HG02870 (cell line): ENCODE measurements around the gene SNAPC4.

Source experiments
- ATAC-seq: cut with Tn5 transposase; IDR thresholded peaks from one replicate; pipeline ENCODE4 v1.9.1; 2021; ENCODE audit warnings: mild to moderate bottlenecking, moderate library complexity; ENCODE audit not compliant: unreplicated experiment

Gene SNAPC4

GRCh38 chr9:136373300-136374182 is 26.4 kb downstream of the SNAPC4 start, which contains the start of gene CARD9:
Gene CARD9 (minus strand): TSS chr9:136373669. CDS start chr9:136372078, 1,591 bp downstream.
- no peak for ATAC-seq

- no peak for ATAC-seq
Observed at GRCh38 chr9:136372561-136373299, 27.2 kb downstream of the SNAPC4 start.

GRCh38 chr9:136372006-136372405 is 28.0 kb downstream of the SNAPC4 start:
- ATAC-seq = no peak

- no peak for ATAC-seq
Observed at GRCh38 chr9:136371533-136371880, 28.5 kb downstream of the SNAPC4 start.

GRCh38 chr9:136370687-136371532 is 29.1 kb downstream of the SNAPC4 start:
- no peak for ATAC-seq

GRCh38 chr9:136370037-136370436 is 29.9 kb downstream of the SNAPC4 start:
- ATAC-seq = no peak

GRCh38 chr9:136368190-136368589 is 31.8 kb downstream of the SNAPC4 start:
- ATAC-seq = no peak

- no peak for ATAC-seq
Observed at GRCh38 chr9:136367296-136368145, 32.4 kb downstream of the SNAPC4 start.

- ATAC-seq = no peak
Observed at GRCh38 chr9:136366826-136367225, 33.1 kb downstream of the SNAPC4 start.

- ATAC-seq = no peak
Observed at GRCh38 chr9:136365775-136366222, 34.2 kb downstream of the SNAPC4 start.

- ATAC-seq = no peak
Observed at GRCh38 chr9:136364942-136365774, 34.8 kb downstream of the SNAPC4 start.

GRCh38 chr9:136363949-136364748 is 35.8 kb downstream of the SNAPC4 start:
- no peak for ATAC-seq

- peak; percentile 82 for ATAC-seq
Observed at GRCh38 chr9:136363106-136363948, 36.6 kb downstream of the SNAPC4 start, which contains the start of gene DNLZ. Gene DNLZ (minus strand): TSS chr9:136363744. CDS start chr9:136363714, 30 bp downstream.

GRCh38 chr9:136362450-136362784 is 37.6 kb downstream of the SNAPC4 start:
- no peak for ATAC-seq

GRCh38 chr9:136361754-136362449 is 38.1 kb downstream of the SNAPC4 start:
- ATAC-seq = no peak

- ATAC-seq = no peak
Observed at GRCh38 chr9:136361047-136361753, 38.8 kb downstream of the SNAPC4 start.
